ENCODE data around the gene SH3BGR.

- TF ChIP-seq POLR2A (IDR thresholded peaks at IDR 0.05; ENCODE audit: low read length), result no peak
- TF ChIP-seq GATA1 (IDR thresholded peaks at IDR 0.05; ENCODE audit: low read depth, low read length), result no peak
Measured at GRCh38 chr21:39552856-39553255, 101.1 kb downstream of the SH3BGR start.
